Urinary bladder (tissue), 4 donors: ENCODE data around the gene ZFYVE28. TPM values are rescaled to one million over a fixed set of nuclear protein-coding genes. Genes with fewer than 3 reads are reported as not detected.
"Not testable (repeated sequence)": the region's sequence is repeated elsewhere in the genome, so short reads cannot be mapped to it uniquely, and the experiment has no call there.

Source experiments
- DNase-seq: peaks from one replicate; pipeline ENCODE4 v3.0.0-alpha.2; 2015; ENCODE audit errors: extremely low spot score
- H3K27ac ChIP-seq: one replicate; pipeline ENCODE4 v1.5.1; 2013; ENCODE audit warnings: low read depth, mild to moderate bottlenecking, moderate library complexity
- H3K36me3 ChIP-seq: one replicate; pipeline ENCODE4 v1.6.1; 2013; ENCODE audit warnings: mild to moderate bottlenecking, moderate library complexity; ENCODE audit not compliant: insufficient read depth
- H3K4me1 ChIP-seq: one replicate; pipeline ENCODE4 v1.6.1; 2013; ENCODE audit warnings: mild to moderate bottlenecking, moderate library complexity; ENCODE audit not compliant: insufficient read depth
- H3K4me3 ChIP-seq: one replicate; pipeline ENCODE4 v1.5.1; 2013; ENCODE audit warnings: low read depth, low read length
- WGBS: extraction: QIAGEN DNeasy Blood & Tissue Kit; methylation state at CpG from one replicate; pipeline ENCODE4 v1.1.7; 2013; 5-methylcytosine and 5-hydroxymethylcytosine counted together
- polyA plus RNA-seq: library from polyadenylated mRNA; stranded (reverse); fragments of 200-250 nt; gene quantifications from one replicate; pipeline ENCODE4 v1.2.3, GENCODE V29; 2013
- total RNA-seq: library from RNA; depleted of rRNA; stranded (reverse); fragments of >200 nt; gene quantifications from one replicate; pipeline ENCODE4 v1.2.3, GENCODE V29; 2014
- donor health status: healthy with polysubstance abuse.
- donor health status: healthy.

The ZFYVE28 gene
- total and polyA plus RNA-seq, 2 donors: 6.3 to 8.4 TPM

DNA sequence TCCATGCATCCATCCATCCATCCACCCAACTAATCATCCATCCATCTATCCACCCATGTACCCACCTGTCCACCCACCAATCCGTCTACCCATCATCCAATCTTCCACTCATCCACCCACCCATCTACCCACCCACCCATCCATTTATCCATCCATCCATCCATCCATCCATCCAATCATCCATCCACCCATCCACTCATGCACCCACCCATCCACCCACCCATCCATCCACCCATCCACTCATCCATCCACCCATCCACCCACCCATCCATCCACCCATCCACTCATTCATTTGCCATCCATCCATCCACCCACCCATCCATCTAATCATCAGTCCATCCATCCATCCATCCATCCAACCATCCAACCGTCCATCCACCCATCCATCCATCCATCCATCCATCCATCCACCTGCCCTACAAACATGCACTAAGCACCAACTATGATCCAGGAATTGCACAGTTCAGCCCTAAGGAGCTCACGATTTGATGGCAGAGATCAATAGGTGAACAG, 135.2 kb downstream of the ZFYVE28 start:
- Histone ChIP-seq H3K4me3 (no peak overlapping the region), H3K4me1 (no peaks in the 10 kb centered on the region), H3K36me3 (no peaks in the 10 kb centered on the region), H3K27ac (no peak overlapping the region)
- no peak for DNase-seq
- 93% methylated on average over 3 of the region's 3 CpGs for WGBS

DNA sequence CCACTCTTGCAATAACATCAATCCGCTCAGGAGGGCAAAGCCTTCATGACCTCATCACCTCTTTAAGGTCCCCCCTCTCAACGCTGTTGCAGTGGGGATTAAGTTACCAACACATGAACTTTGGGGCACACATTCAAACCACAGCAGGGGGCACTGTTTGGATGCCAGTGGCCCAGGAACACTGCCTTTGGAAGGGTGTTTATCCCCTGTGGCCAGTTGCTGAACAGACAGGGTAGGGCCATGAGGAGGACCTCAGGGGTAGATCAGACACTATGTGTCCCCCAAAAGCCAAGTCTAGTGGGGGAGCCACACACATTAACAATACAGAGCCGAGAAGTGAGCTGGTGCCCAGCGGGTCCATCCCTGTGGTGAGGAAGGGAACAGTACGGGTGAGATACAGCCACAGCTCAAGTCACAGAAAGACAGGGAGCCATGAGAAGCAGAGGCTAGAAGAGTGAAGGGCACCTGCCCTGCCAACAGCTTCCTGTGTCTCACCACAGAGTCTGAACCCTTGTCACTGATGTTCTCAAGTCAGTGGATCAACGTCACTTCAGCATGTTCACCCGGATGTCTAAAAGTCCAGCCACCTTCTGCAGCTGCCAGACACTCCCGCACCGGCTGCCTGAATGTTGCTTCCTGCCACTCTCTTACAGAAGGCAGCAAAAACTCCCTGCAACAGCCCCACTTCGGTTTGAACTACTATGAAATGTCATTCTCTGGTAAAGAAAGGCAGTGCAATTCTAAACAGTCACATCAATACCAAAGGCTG, 136.7 kb downstream of the ZFYVE28 start:
- no peak overlapping the region for H3K27ac ChIP-seq
- H3K36me3 ChIP-seq: no peaks in the 10 kb centered on the region
- no peak overlapping the region for H3K4me3 ChIP-seq
- WGBS: 71% methylated on average over 10 of the region's 10 CpGs
- no peak for DNase-seq
- H3K4me1 ChIP-seq: no peaks in the 10 kb centered on the region

- WGBS: 84% methylated on average over 13 of the region's 13 CpGs
- H3K4me3 ChIP-seq: no peak overlapping the region
These were observed 137.7 kb downstream of the ZFYVE28 start for GRCh38 chr4:2280531-2281300.

GRCh38 chr4:2277956-2278355, 140.5 kb downstream of the ZFYVE28 start:
- Histone ChIP-seq H3K4me1 (no peaks in the 10 kb centered on the region), H3K36me3 (no peaks in the 10 kb centered on the region), H3K4me3 (no peak overlapping the region), H3K27ac (no peak overlapping the region)
- WGBS: 95% methylated on average over 9 of the region's 9 CpGs
- DNase-seq: no peak

More at GRCh38 chr4:2280531-2281300, 137.7 kb downstream of the ZFYVE28 start:
- Histone ChIP-seq H3K4me1 (no peaks in the 10 kb centered on the region), H3K36me3 (no peaks in the 10 kb centered on the region), H3K27ac (no peak overlapping the region)
- no peak for DNase-seq

DNA sequence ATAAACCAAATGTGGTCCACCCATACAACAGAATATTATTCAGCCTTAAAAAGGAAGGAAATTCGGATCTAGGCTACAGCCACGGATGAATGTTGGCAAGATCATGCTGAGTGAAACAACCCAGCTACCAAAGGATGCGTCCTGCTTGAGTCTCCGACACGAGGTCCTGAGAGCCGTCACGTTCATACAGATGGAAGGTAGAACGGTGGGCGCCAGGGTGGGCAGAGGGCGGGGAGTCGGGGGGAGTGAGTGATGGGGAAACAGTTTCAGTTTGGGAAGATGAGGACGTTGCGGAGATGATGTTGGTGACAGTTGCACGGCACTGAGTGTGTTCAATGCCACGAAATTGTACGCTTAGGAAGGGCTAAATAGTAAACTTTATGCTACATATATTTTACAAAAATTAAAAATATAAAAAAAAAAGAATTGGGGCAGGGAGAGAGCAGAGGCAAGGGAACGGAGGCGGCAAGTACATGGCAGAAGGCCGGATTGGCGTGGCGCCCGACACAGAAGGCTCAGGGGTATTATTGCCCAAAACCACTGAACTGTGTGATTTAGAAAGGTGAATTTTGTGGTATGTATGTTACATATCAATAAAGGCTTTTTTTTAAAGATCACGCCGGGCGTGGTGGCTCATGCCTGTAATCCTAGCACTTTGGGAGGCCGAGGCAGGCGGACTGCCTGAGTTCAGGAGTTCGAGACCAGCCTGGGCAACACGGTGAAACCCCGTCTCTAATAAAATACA, 141.7 kb downstream of the ZFYVE28 start:
- no peaks in the 10 kb centered on the region for H3K36me3 ChIP-seq
- DNase-seq: no peak
- H3K4me3 ChIP-seq: no peak overlapping the region
- no peak overlapping the region for H3K27ac ChIP-seq
- WGBS: 94% methylated on average over 30 of the region's 30 CpGs
- no peaks in the 10 kb centered on the region for H3K4me1 ChIP-seq

DNA sequence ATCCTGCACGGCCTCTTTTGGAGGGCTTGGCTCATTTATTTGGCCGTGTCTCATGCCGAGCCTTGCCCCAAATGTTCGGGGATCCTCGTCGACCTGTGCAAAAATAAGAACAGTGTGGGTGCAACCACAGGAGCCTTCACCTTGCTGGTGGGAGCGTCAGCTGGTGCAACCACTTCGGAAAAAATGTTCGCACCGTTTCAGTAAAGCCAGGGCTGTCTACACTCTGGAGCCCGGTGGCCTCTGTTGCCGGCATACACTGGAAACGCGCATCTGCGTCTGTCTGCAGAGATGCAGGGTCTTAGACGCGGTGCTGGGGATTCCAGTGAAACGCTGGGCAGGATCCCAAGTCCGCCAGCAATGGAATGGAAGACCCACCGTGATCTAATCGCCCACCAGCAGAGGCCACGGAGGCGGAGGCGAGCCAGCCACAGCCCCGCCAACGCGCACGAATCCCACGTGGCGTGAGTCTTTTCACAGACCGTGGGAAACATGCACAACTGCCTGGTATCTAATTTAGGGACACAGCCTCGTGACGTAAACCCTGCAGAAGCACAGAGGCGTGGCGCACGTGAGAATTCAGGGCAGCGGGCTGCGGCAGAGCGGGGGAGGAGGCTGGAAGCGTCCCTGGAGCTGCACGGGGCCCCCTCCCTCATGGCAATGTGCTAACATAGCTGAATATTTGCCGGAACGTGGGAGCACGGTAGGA, 142.7 kb downstream of the ZFYVE28 start:
- no peak overlapping the region for H3K27ac ChIP-seq
- no peak overlapping the region for H3K4me3 ChIP-seq
- no peak for DNase-seq
- no peaks in the 10 kb centered on the region for H3K4me1 ChIP-seq
- H3K36me3 ChIP-seq: no peaks in the 10 kb centered on the region
- WGBS: 92% methylated on average over 44 of the region's 44 CpGs

- H3K4me3 ChIP-seq, DNase-seq, H3K27ac ChIP-seq, H3K4me1 ChIP-seq, H3K36me3 ChIP-seq: not testable (repeated sequence)
- WGBS: 92% methylated on average over 10 of the region's 10 CpGs
These were observed 143.4 kb downstream of the ZFYVE28 start for GRCh38 chr4:2275044-2275397.

DNA sequence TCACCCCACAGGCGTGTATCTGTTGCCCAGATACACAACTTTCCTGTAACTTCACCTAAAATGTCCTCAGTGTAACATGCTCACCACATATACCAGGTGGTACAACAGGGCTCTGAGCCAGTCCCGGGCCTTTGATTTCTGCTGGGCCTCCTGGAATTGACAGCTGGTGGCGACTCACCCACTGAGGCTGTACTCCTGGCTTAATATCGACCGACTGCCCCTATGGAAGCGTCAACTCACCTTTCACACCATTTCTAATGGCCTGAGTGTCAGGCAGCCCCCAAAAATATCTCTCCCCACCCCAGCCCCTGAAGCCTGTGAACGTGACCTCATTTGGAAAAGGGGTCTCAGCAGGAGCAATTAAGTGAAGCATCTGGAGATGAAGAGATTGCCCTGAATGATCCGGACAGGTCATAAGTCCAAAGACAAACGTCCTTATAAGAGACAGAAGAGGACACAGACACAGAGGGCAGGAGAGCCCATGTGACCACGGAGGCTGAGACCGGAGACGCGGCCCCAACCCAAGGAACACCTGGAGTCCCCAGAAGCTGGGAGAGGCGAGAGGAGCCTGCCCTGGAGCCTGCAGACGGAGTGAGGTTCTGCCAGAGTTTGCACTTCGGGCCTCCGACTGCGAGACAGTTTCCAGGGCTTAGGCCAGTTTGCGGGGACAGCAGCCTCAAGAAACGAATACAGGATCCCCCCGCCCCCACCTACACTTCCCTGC, 144.0 kb downstream of the ZFYVE28 start:
- H3K4me3 ChIP-seq: no peak overlapping the region
- DNase-seq: no peak
- 84% methylated on average over 21 of the region's 21 CpGs for WGBS
- H3K4me1 ChIP-seq: no peaks in the 10 kb centered on the region
- no peak overlapping the region for H3K27ac ChIP-seq
- H3K36me3 ChIP-seq: no peaks in the 10 kb centered on the region

GRCh38 chr4:2273657-2274319, 144.7 kb downstream of the ZFYVE28 start:
- Histone ChIP-seq H3K4me3 (no peak overlapping the region), H3K36me3 (no peaks in the 10 kb centered on the region), H3K27ac (no peak overlapping the region), H3K4me1 (no peaks in the 10 kb centered on the region)
- 80% methylated on average over 24 of the region's 24 CpGs for WGBS
- DNase-seq: no peak

GRCh38 chr4:2273221-2273620, 145.2 kb downstream of the ZFYVE28 start:
- no peak for DNase-seq

DNA sequence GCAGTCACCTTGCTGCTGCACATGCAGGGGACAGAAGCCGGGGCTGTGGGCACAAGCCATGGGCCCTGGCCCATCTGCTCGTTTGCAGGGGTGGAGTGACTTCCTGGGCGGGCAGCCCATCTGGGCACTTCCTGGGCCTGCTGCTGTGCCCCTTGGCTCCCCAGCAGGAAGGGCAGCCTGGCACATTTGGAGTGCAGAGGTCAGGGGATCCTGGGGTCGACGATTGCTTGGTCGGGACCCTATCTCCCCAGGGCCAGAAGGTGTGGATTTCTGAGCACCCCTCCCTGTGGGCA, 145.7 kb downstream of the ZFYVE28 start:
- no peak overlapping the region for H3K27ac ChIP-seq
- no peak overlapping the region for H3K4me3 ChIP-seq
- WGBS: 87% methylated on average over 6 of the region's 6 CpGs
- H3K4me1 ChIP-seq: no peaks in the 10 kb centered on the region
- no peak for DNase-seq
- no peaks in the 10 kb centered on the region for H3K36me3 ChIP-seq

More at GRCh38 chr4:2273221-2273620, 145.2 kb downstream of the ZFYVE28 start:
- Histone ChIP-seq H3K4me1 (no peaks in the 10 kb centered on the region), H3K36me3 (no peaks in the 10 kb centered on the region), H3K27ac (no peak overlapping the region), H3K4me3 (no peak overlapping the region)
- 81% methylated on average over 15 of the region's 15 CpGs for WGBS

GRCh38 chr4:2272026-2272827, 146.2 kb downstream of the ZFYVE28 start:
- Histone ChIP-seq H3K4me1 (no peaks in the 10 kb centered on the region), H3K4me3 (no peak overlapping the region), H3K27ac (no peak overlapping the region), H3K36me3 (no peaks in the 10 kb centered on the region)
- no peak for DNase-seq
- WGBS: 91% methylated on average over 25 of the region's 25 CpGs
